ENCODE measurements around the gene C11orf68. TPM values are rescaled to one million over a fixed set of nuclear protein-coding genes. Genes with fewer than 3 reads are reported as not detected.

The C11orf68 gene
- total RNA-seq, 1 experiment from 2014 or later, result 36.5 TPM

DNA sequence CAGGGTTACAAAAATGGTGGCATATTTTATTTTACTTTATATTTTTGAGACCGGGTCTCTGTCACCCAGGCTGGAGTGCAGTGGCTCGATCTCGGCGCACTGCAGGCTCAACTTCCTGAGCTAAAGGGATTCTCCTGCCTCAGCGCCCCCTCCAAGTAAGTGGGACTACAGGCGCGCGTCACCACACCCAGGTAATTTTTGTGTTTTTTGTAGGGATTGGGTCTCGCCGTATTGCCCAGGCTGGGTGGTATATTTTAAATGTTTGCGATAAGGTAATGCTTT, 18.0 kb downstream of the C11orf68 start:
- Histone ChIP-seq H3K9me3 (ENCODE audit: insufficient read depth, low read depth) (no peaks in the 10 kb centered on the region), H3K79me2 (ENCODE audit: low read depth) (peaks cover 50% of the 10 kb centered on the region), H3K4me3 (peak overlapping the region; percentile 45; the same call in 1 of the 2 replicates), H3K27me3 (ENCODE audit: insufficient read depth, low read depth) (no peaks in the 10 kb centered on the region), H3K36me3 (ENCODE audit: low read depth) (peaks cover 25% of the 10 kb centered on the region), H2AFZ (no peak overlapping the region), H4K20me1 (ENCODE audit: insufficient read depth) (peaks cover 30% of the 10 kb centered on the region), H3K4me1 (replicated peaks; ENCODE audit: insufficient read depth) (peaks cover 70% of the 10 kb centered on the region), H3K27ac (peak overlapping the region; percentile 76), H3K4me2 (peak overlapping the region; percentile 74), H3F3A (ENCODE audit: insufficient read depth, low read depth) (peaks cover 67% of the 10 kb centered on the region), H3K9me2 (ENCODE audit: insufficient read depth) (no peaks in the 10 kb centered on the region)
- TF ChIP-seq CTCF (conservative IDR thresholded peaks at IDR 0.05), result no peak
- no peak for TF ChIP-seq EZH2 (IDR thresholded peaks at IDR 0.05; ENCODE audit: low read depth)
- intact Hi-C loops (cut with micrococcal nuclease; ENCODE audit: unreplicated experiment), result no loop called here
- ChIA-PET CTCF (interaction anchor here (0.5 to 0.6 kb wide), 3 partner anchors 70 to 138 kb away, joined by 3 to 14 read pairs (median 6); no protein-coding TSS in a partner anchor), POLR2A (ENCODE audit: unreplicated experiment) (interaction anchor here (0.5 to 1.6 kb wide), 14 partner anchors 8 to 1560 kb away, joined by 3 to 19 read pairs (median 5); partner anchors contain the start of genes BANF1, CCDC85B and FIBP)
- DNase-seq, result no peak
- TSS peak; percentile 62 for BruUV-seq (replicated peaks)

DNA sequence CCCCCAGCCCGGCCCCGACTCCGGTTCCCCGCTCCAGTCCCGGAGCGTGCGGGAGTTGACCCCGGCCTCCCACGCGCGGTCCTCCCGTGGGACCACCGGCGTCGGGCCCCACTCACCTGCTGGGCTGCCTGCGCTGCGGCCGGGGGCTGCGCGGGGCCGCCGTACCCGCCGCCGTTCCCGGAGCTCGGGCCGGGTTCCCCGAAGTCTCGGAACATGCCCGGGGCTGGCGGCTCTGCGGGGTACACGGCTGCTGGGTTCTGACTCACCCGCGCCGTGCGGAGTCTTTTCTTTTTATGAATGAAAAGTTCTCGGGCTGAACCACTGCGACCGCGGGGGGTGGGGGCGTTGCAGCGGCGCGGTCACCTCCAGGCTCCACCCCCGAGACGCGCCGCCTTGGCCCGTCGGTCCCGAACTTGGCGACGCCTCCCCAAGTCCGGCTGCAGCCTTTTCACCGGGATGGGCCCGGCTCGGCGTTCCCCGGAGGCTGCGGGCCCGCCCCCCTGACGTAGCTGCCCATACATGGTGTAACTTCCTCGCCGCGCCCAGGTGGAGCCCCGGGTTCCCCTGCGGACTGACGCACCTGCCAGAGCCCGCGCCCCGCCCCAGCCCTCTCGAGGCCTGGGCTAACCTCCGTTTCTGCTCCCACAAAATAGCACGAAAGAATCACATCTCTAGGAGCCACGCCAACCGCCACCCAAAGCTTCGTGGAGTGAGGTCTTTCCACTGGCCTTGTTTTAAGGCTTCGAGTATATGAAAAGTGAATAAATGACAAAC, 18.6 kb downstream of the C11orf68 start, which contains the start of gene FOSL1:
Gene FOSL1, minus strand, starts transcription at position 264 of the 774 bp plus-strand sequence. Its CDS starts 49 bp downstream, at position 215.
- H3K4me1 ChIP-seq (replicated peaks; ENCODE audit: insufficient read depth), result peaks cover 71% of the 10 kb centered on the region
- H2AFZ ChIP-seq, result peak within 1 kb of the TSS; percentile 29; the same call in 1 of the 2 replicates
- POLR2A ChIA-PET (ENCODE audit: unreplicated experiment), result interaction anchor here (0.5 to 1.6 kb wide), 15 partner anchors 9 to 1561 kb away, joined by 3 to 19 read pairs (median 5); partner anchors contain the start of genes BANF1, CCDC85B and FIBP

More for the DNA sequence above, 18.6 kb downstream of the C11orf68 start, which contains the start of gene FOSL1:
- CTCF ChIA-PET, result interaction anchor here (0.5 to 0.6 kb wide), 2 partner anchors 71 to 138 kb away, joined by 3 to 6 read pairs; no protein-coding TSS in a partner anchor
- Histone ChIP-seq H3K27ac (peak within 1 kb of the TSS; percentile 95), H3K36me3 (ENCODE audit: low read depth) (peaks cover 27% of the 10 kb centered on the region), H3K9me3 (ENCODE audit: insufficient read depth, low read depth) (no peaks in the 10 kb centered on the region), H3K4me3 (peak within 1 kb of the TSS; percentile 96), H4K20me1 (ENCODE audit: insufficient read depth) (peaks cover 35% of the 10 kb centered on the region), H3K9me2 (ENCODE audit: insufficient read depth) (no peaks in the 10 kb centered on the region), H3F3A (ENCODE audit: insufficient read depth, low read depth) (peaks cover 73% of the 10 kb centered on the region), H3K79me2 (ENCODE audit: low read depth) (peaks cover 56% of the 10 kb centered on the region), H3K27me3 (ENCODE audit: insufficient read depth, low read depth) (no peaks in the 10 kb centered on the region), H3K4me2 (peak within 1 kb of the TSS; percentile 91)
- intact Hi-C loops (cut with micrococcal nuclease; ENCODE audit: unreplicated experiment), result no loop called here
- peak; percentile 97 to 100 for DNase-seq
- no TSS peak for BruUV-seq (replicated peaks)
- TF ChIP-seq CTCF (conservative IDR thresholded peaks at IDR 0.05) (no peak), EZH2 (IDR thresholded peaks at IDR 0.05; ENCODE audit: low read depth) (no peak)
